Neural progenitor cell (in vitro differentiated cells): ENCODE results near the gene DVL2. TPM values are rescaled to one million over a fixed set of nuclear protein-coding genes. Genes with fewer than 3 reads are reported as not detected.

Experiments
- DNase-seq: peaks from one replicate; pipeline ENCODE4 v3.0.0-alpha.2; 2016; ENCODE audit warnings: low spot score
- H2AFZ ChIP-seq: fragments of 200-600 bp; sonication (generic); replicated peaks from 2 replicates; pipeline ENCODE4 v1.6.1; 2016; ENCODE audit warnings: antibody characterized with exemption
- H3F3A ChIP-seq: fragments of 200-600 bp; sonication (generic); 2 replicates; pipeline ENCODE4 v1.6.1; 2016; ENCODE audit warnings: antibody characterized with exemption, low read depth
- H3K27ac ChIP-seq: fragments of 200-600 bp; sonication (generic); 2 replicates; pipeline ENCODE4 v1.5.1; 2016; ENCODE audit warnings: mild to moderate bottlenecking
- H3K27me3 ChIP-seq: fragments of 200-600 bp; sonication (generic); 2 replicates; pipeline ENCODE4 v1.6.1; 2016; ENCODE audit warnings: mild to moderate bottlenecking, moderate library complexity
- H3K36me3 ChIP-seq: fragments of 200-600 bp; sonication (generic); 2 replicates; pipeline ENCODE4 v1.5.1; 2016
- H3K4me1 ChIP-seq: fragments of 200-600 bp; sonication (generic); 2 replicates; pipeline ENCODE4 v1.6.1; 2016; ENCODE audit warnings: mixed run types
- H3K4me2 ChIP-seq: fragments of 200-600 bp; sonication (generic); 2 replicates; pipeline ENCODE4 v1.6.1; 2016
- H3K4me3 ChIP-seq: fragments of 200-600 bp; sonication (generic); 2 replicates; pipeline ENCODE4 v1.5.1; 2016
- H3K79me2 ChIP-seq: fragments of 200-600 bp; sonication (generic); 2 replicates; pipeline ENCODE4 v1.6.1; 2016; ENCODE audit warnings: low read depth
- H3K9ac ChIP-seq: fragments of 200-600 bp; sonication (generic); 2 replicates; pipeline ENCODE4 v1.6.1; 2016
- H3K9me3 ChIP-seq: fragments of 200-600 bp; sonication (generic); 2 replicates; pipeline ENCODE4 v1.5.1; 2016; ENCODE audit warnings: low read depth
- H4K20me1 ChIP-seq: fragments of 200-600 bp; sonication (generic); 2 replicates; pipeline ENCODE4 v1.6.1; 2016; ENCODE audit warnings: low read depth
- H3K27ac Mint-ChIP-seq: 3 replicates; pipeline ENCODE4 v1.8.0; 2021; ENCODE audit warnings: mixed read lengths
- H3K27me3 Mint-ChIP-seq: 2 replicates; pipeline ENCODE4 v1.8.0; 2022; ENCODE audit warnings: low read depth, mild to moderate bottlenecking, inconsistent platforms, moderate library complexity, mixed read lengths; ENCODE audit not compliant: insufficient read depth
- H3K36me3 Mint-ChIP-seq: 3 replicates; pipeline ENCODE4 v1.8.0; 2021; ENCODE audit warnings: mixed read lengths
- H3K4me1 Mint-ChIP-seq: 3 replicates; pipeline ENCODE4 v1.8.0; 2021; ENCODE audit warnings: mixed read lengths
- H3K4me3 Mint-ChIP-seq: 3 replicates; pipeline ENCODE4 v1.8.0; 2021; ENCODE audit warnings: mild to moderate bottlenecking, moderate library complexity, mixed read lengths
- H3K9me3 Mint-ChIP-seq: 3 replicates; pipeline ENCODE4 v1.8.0; 2020; ENCODE audit warnings: mixed read lengths
- EZH2 ChIP-seq: fragments of 200-600 bp; sonication (generic); IDR thresholded peaks from 2 replicates; pipeline ENCODE4 v1.6.1; 2017; ENCODE audit warnings: antibody characterized with exemption, mild to moderate bottlenecking, moderate library complexity
- EZH2phosphoT487 ChIP-seq: fragments of 200-600 bp; sonication (generic); IDR thresholded peaks from 2 replicates; pipeline ENCODE4 v1.6.1; 2017; ENCODE audit warnings: antibody characterized with exemption
- total RNA-seq: library from RNA; depleted of rRNA; stranded (reverse); fragments of >200 nt; gene quantifications from 2 replicates; pipeline ENCODE4 v1.2.3, GENCODE V29; 2015; ENCODE audit warnings: low replicate concordance
- TF ChIP-seq, protein P1 (sequence below): fragments of 200-600 bp; sonication (generic); IDR thresholded peaks from 2 replicates; pipeline ENCODE4 v1.5.1; 2017; ENCODE audit warnings: antibody characterized with exemption, mild to moderate bottlenecking

Gene DVL2
- total RNA-seq, 1 donor from 2014 or later: 43.9 TPM

DNA sequence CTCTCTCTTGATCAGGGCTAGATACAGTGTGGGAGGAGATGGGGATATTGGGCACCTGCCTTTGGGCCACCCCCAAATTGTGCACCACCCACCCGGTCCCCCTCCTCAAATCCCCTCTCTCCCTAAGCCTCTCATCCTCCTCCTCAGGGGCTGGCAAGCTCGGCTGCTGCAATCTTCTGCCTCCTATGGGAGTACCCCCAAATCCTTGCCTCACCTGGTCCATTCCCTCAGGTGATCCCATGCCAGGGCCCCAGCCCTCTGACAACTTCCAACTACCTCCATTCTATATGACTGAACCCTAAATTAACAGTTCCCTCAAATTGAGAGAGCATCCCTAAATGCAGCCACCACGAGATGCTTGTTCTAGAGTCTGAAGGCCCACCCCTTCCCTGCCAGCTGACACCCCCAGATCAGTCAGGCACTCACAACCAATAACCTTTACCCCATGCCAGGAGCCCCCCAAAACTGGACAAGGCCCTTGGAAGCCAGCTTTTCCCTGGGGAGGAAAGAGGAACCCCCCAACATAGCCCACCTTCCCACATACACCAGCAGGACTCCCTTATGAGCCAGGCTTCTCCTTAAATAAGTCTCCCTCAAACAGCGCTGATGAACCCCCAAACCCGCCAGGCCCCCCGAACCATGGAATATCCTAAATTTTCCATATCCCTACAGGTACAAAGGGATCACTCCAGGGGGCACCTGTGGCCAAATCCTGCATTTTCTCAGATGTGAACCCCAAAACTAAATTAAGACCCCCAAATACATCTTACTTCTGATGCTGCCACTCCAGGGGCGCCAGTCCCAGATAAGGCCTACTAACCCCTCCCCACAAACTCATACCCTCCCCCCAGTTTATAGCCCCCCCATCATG lies 17.8 kb downstream of the DVL2 start:
- peaks cover 21% of the 10 kb centered on the region for H4K20me1 ChIP-seq
- Mint-ChIP-seq H3K4me3 (peak overlapping the region; percentile 83), H3K4me1 (peaks cover 69% of the 10 kb centered on the region)

DNA sequence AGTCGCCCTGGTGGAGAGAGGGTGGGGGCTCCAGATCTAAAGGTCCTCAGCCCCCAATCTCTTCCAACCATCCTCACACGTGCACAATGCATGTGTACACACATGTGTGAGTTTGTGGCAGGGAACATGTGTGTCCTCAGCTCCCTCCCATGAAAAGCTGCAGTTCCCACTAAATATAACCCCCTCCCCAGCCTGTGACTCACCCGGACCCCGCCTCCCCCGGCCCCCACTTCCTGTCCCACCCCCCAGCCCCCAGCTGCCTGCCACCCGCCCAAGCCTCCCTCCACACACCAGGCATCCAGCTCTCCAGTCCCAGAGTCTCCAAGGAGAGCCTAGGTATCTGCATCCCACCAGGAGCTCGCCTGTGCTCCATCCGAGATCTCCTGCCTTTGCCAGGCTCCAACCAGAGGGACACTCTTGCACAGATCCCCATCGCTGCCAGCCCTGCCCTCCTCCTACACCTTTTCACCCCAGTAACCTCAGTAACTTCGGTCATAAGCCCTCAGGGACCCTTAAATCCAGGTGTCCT lies 18.6 kb downstream of the DVL2 start:
- H3K4me1 ChIP-seq: peaks cover 56% of the 10 kb centered on the region
- Mint-ChIP-seq H3K27me3 (peaks cover 23% of the 10 kb centered on the region), H3K4me1 (peaks cover 68% of the 10 kb centered on the region), H3K9me3 (no peaks in the 10 kb centered on the region), H3K27ac (peak overlapping the region; percentile 97), H3K36me3 (peaks cover 4% of the 10 kb centered on the region), H3K4me3 (peak overlapping the region; percentile 83)
- H3K4me2 ChIP-seq: peak overlapping the region; percentile 85
- peak; percentile 41 for DNase-seq
- no peaks in the 10 kb centered on the region for H3K36me3 ChIP-seq
- no peak overlapping the region for H2AFZ ChIP-seq
- no peaks in the 10 kb centered on the region for H3K27me3 ChIP-seq
- H3F3A ChIP-seq: peaks cover 73% of the 10 kb centered on the region
- TF ChIP-seq EZH2: no peak
- TF ChIP-seq, protein P1, sequence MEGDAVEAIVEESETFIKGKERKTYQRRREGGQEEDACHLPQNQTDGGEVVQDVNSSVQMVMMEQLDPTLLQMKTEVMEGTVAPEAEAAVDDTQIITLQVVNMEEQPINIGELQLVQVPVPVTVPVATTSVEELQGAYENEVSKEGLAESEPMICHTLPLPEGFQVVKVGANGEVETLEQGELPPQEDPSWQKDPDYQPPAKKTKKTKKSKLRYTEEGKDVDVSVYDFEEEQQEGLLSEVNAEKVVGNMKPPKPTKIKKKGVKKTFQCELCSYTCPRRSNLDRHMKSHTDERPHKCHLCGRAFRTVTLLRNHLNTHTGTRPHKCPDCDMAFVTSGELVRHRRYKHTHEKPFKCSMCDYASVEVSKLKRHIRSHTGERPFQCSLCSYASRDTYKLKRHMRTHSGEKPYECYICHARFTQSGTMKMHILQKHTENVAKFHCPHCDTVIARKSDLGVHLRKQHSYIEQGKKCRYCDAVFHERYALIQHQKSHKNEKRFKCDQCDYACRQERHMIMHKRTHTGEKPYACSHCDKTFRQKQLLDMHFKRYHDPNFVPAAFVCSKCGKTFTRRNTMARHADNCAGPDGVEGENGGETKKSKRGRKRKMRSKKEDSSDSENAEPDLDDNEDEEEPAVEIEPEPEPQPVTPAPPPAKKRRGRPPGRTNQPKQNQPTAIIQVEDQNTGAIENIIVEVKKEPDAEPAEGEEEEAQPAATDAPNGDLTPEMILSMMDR: no peak
- no peak for TF ChIP-seq EZH2phosphoT487
- H3K9me3 ChIP-seq: no peaks in the 10 kb centered on the region
- H3K9ac ChIP-seq: no peak overlapping the region
- H3K79me2 ChIP-seq: peaks cover 50% of the 10 kb centered on the region
- H4K20me1 ChIP-seq: peaks cover 13% of the 10 kb centered on the region
- peak overlapping the region; percentile 59 for H3K4me3 ChIP-seq
- peak overlapping the region; percentile 54 for H3K27ac ChIP-seq

More for the DNA sequence above, 17.8 kb downstream of the DVL2 start:
- Histone ChIP-seq H3K4me1 (peaks cover 53% of the 10 kb centered on the region), H3K9ac (peak overlapping the region; percentile 51), H3K27me3 (no peaks in the 10 kb centered on the region), H3K27ac (no peak overlapping the region), H3K79me2 (peaks cover 43% of the 10 kb centered on the region), H3K4me2 (peak overlapping the region; percentile 85), H3K9me3 (no peaks in the 10 kb centered on the region), H3K4me3 (peak overlapping the region; percentile 59), H2AFZ (no peak overlapping the region), H3F3A (peaks cover 75% of the 10 kb centered on the region), H3K36me3 (no peaks in the 10 kb centered on the region)
- no peak for DNase-seq
- TF ChIP-seq EZH2 (no peak), EZH2phosphoT487 (no peak)
- TF ChIP-seq, protein P1: no peak
- peak overlapping the region; percentile 0 for H3K27ac Mint-ChIP-seq
- peaks cover 23% of the 10 kb centered on the region for H3K27me3 Mint-ChIP-seq
- H3K36me3 Mint-ChIP-seq: peaks cover 10% of the 10 kb centered on the region
- H3K9me3 Mint-ChIP-seq: no peaks in the 10 kb centered on the region

DNA sequence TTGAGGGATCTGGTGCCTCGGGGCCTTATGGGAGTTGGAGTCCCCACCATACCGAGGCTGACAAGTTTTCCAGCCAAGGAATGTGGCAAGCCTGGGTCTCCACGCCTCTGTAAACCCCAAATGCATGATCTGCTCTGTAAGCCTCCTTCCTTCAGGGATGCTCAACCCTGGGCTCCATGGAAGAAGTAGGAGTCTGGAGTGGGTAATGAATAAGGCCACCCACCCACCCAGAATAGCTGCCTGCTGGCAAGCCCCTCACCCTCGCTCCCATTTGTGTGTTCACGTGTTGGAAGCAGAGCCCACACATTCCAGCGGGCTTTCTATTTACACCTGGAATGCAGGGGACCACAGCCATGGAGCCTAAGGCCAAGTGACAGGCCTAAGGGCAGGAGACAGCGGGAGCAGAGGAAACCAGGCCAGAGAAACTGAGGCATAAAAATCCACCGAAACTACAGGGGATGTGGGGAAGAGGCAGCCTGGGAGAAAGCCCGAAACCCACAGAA lies 19.1 kb downstream of the DVL2 start:
- no peaks in the 10 kb centered on the region for H3K27me3 ChIP-seq
- peak overlapping the region; percentile 59 for H3K4me3 ChIP-seq
- no peak overlapping the region for H3K9ac ChIP-seq
- Mint-ChIP-seq H3K27ac (peak overlapping the region; percentile 97), H3K4me3 (peak overlapping the region; percentile 83), H3K36me3 (peaks cover 4% of the 10 kb centered on the region), H3K9me3 (no peaks in the 10 kb centered on the region), H3K27me3 (peaks cover 21% of the 10 kb centered on the region), H3K4me1 (peaks cover 68% of the 10 kb centered on the region)
- no peaks in the 10 kb centered on the region for H3K9me3 ChIP-seq
- H3K79me2 ChIP-seq: peaks cover 56% of the 10 kb centered on the region
- peaks cover 55% of the 10 kb centered on the region for H3K4me1 ChIP-seq
- no peak for TF ChIP-seq EZH2phosphoT487
- TF ChIP-seq, protein P1: no peak
- TF ChIP-seq EZH2: no peak
- no peaks in the 10 kb centered on the region for H3K36me3 ChIP-seq
- H4K20me1 ChIP-seq: peaks cover 8% of the 10 kb centered on the region
- no peak overlapping the region for H2AFZ ChIP-seq
- H3K4me2 ChIP-seq: peak overlapping the region; percentile 85
- H3F3A ChIP-seq: peaks cover 74% of the 10 kb centered on the region
- H3K27ac ChIP-seq: peak overlapping the region; percentile 54
- DNase-seq: no peak
